D341Med (cell line): Measurements from ENCODE around the gene OR3A3.
"Not testable (repeated sequence)": the region's sequence is repeated elsewhere in the genome, so short reads cannot be mapped to it uniquely, and the experiment has no call there.

Experiments used
- DNase-seq: peaks from one replicate; pipeline ENCODE4 v3.0.0; 2012; ENCODE audit warnings: low spot score

The OR3A3 gene

DNA sequence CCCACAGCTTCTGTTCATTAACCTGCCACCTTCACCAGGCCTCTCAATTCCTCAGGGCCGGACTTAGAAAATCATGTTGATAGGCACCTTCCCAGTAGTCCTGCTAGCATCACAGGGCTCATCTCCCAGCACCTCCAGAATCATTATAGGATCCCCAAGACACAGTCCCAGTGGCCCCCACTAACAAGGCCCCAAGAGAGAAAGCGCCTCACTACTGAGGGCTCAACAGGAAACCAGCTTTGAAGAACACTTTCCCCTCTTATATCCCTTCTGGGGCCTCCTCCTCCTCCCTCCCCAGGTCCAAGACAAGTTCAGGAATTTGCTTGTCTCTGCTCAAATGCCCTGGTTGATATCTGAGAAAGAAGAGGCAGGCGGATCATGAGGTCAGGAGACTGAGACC, at the start of gene OR3A3:
Gene OR3A3, plus strand, starts transcription at position 301 of the 400 bp plus-strand sequence.
- no peak for DNase-seq

DNA sequence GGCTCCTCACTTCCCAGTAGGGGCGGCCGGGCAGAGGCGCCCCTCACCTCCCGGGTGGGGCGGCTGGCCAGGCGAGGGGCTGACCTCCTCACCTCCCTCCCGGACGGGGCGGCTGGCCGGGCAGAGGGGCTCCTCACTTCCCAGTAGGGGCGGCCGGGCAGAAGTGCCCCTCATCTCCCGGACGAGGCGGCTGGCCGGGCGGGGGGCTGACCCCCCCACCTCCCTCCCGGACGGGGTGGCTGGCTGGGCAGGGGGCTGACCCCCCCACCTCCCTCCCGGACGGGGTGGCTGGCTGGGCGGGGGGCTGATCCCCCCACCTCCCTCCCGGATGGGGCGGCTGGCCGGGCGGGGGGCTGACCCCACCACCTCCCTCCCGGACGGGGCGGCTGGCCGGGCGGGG, 40.0 kb upstream of the OR3A3 start:
- not testable (repeated sequence) for DNase-seq

DNA sequence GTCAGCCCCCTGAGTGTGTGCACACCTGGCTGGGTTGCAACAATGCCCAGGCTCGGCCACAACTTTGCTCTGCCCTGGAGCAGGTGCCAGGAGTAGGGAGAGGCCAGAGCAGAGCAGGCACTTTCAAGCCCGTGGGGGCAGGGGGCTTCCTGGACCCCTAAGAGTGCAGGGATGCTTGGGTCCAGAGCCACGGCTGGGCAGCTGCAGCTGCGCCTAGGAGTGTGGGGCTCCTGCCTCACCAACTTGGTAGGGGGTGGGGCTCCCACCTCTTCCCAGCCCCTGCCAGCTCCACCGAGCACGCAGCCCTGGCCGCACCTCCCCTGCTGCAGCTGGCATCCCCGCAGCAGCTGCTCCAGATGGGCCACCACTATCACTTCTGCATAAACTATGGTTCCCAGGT, 32.8 kb upstream of the OR3A3 start:
- no peak for DNase-seq

DNA sequence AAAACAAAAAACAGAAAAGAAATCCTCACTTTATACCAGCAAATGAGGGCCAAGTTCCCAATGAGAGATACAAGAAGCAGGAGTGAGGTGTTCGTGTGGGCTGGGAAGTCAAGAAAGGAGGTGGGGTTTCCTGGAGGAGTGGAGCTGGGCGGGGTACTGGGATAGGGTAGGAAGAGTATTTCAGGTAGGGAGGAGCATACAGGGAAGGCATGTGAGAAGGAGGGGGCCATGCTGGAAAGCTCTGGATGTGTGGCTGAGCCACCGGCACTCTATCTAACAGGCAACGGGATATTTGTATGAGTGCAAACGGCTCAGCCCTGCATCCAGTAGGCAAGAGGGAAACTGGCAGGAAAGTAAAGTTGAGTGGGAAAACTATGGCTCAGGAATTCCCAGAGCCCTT, 29.2 kb upstream of the OR3A3 start:
- DNase-seq: no peak

DNA sequence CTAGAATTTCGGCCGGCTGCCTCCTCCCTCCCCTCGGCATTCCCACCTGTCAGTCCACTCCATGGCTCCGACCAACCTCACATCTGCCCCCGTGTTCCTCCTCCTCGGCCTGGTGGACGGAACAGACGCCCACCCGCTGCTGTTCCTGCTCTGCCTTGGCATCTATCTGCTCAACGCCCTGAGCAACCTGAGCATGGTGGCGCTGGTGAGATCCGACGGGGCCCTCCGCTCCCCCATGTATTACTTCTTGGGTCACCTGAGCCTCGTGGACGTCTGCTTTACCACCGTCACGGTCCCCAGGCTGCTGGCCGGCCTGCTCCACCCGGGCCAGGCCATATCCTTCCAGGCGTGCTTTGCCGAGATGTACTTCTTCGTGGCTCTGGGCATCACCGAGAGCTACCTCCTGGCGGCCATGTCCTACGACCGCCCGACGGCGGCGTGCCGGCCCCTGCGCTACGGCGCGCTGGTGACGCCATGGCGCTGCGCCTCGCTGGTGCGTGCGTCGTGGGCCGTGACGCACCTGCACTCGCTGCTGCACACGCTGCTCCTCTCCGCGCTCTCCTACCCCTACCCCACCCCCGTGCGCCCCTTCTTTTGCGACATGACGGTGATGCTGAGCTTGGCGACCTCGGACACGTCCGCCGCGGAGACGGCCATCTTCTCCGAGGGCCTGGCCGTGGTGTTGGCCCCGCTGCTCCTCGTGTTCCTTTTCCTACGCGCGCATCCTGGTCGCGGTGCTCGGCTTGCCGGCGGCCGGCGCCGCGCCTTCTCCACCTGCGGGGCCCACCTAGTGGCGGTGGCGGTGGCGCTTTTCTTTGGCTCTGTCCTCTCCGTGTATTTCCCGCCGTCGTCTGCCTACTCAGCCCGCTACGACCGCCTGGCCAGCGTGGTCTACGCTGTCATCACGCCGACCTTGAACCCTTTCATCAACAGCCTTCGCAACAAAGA, 25.0 kb upstream of the OR3A3 start, which contains the start of gene OR3A2:
Gene OR3A2, minus strand, starts transcription at position 440 of the 948 bp plus-strand sequence.
- DNase-seq: no peak

DNA sequence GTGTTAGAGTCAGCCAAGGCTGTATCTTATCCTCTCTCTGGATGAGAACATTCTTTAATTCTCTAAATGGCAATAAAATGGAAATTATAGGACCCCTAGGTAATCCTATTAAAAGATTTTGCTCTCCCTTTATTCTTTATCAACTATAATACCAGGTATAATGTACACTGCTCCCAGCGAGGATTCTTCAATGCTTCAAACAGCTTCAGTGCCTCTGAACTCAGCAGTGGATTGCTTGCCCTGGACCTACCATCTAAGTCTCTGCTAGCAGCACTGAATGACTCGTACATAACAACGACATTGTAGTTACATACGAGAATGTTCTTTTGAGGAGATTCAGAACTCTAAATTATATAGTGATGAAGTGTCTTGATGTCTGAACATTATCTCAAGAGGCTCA, 21.4 kb upstream of the OR3A3 start:
- DNase-seq: no peak

DNA sequence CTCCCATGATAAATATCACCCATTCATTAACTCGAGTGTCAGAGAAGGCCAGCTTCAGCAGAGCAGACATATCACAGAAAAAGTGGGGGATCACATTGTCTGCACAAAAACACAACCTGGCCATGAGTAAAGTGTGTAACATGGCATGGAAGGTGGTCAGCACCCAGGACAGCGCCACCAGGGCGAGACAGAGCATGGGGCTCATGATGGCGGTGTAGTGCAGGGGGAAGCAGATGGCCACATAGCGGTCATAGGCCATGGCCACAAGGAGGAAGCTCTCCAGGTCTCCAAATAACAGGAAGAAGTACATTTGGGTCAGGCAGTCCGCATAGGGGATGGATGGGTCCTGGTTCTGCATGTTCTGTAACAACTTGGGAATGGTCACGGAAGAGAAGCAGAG, 13.4 kb upstream of the OR3A3 start:
- DNase-seq: not testable (repeated sequence)

DNA sequence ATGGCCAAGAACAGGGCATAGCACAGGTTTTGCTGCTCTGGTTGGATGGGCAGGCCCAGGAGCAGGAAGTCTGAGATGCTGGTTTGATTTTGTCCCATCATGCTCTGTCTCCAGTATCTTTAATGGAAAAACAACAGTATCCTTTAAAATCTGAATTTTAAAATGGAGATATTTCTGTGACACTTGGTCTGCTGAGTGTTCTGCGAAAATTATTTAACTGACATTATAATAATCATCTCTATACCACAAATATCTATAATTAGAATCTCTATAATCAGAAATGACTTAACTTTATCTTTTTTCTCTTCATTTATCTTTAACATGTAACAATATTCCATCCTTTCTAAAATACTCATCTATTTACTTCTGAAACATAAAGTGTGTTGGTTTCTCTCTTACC, 12.9 kb upstream of the OR3A3 start, which contains the start of gene OR1E1:
Gene OR1E1, minus strand, starts transcription at position 101 of the 400 bp plus-strand sequence. Its CDS starts 0 bp downstream, at position 101.
- no peak for DNase-seq

DNA sequence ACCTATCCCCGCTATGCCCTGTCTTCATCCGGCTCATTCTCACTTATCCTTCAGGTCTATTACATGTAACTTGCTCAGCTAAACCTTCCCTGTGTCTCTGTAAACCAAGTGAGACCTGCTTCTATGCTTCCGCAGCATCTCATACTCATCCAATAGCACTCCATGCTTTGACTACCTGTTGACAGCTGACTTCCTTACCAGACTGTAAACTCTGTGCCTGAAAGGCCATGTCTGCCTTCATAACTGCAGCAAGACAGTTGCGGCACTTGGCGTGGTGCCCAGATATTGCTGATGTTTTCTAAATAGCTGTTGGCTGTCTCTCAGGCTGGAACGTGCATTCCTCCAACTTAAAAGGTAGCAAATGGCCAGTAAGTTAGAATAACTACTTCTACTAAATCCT, 11.1 kb upstream of the OR3A3 start:
- DNase-seq: no peak

DNA sequence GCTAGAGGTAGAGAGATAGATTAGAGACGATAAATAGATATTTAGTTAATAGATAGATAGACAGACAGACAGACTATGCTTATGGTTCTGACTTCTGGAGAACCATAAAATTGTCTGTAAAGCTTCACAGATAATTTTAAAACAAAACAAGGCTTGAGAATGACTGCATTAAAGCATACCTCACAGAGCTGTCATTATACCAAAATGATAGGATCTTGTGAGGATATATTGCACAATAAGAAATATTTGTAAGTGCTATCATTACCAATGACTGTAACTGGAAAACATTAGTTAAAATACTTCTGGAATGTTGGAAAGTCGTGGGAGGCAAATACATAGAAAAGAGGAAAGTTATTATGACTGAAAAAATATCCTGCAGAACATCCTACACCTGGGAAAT, 9.4 kb upstream of the OR3A3 start:
- DNase-seq: no peak

DNA sequence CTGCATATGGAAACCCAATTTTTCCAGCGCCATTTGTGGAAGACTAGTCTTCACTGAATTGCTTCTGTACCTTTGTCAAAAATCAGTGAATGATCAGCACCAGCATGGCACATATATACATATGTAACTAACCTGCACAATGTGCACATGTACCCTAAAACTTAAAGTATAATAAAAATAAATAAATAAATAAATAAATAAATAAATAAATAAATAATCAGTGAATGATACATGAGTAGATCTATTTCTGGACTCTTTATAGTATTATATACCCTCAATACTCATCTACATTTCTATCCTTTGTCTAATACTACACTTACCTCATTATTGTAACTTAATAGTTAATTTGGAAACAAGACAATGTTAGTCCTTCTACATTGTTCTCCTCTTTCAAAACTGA, 7.3 kb upstream of the OR3A3 start:
- DNase-seq: not testable (repeated sequence)

DNA sequence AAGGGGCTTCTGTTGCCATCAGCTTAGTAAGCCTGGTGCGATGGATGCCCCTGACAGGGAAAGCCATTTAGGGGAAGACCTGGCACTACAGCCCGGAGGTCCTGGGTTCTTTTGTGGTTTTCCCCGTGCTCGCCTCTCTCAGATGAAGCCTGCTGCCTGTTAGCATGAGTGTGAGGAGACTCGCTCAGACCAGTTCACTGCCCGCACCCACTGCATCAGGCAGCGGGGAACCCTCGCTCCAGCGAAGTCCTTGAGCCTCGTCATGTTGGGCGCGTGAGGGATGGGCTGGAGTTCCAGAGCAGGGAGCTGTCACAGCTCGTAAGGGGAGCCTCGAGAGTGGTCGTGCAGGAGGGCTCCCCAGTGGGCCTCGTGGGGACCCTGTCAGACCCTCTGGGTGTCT, 1.0 kb downstream of the OR3A3 start:
- DNase-seq: not testable (repeated sequence)

DNA sequence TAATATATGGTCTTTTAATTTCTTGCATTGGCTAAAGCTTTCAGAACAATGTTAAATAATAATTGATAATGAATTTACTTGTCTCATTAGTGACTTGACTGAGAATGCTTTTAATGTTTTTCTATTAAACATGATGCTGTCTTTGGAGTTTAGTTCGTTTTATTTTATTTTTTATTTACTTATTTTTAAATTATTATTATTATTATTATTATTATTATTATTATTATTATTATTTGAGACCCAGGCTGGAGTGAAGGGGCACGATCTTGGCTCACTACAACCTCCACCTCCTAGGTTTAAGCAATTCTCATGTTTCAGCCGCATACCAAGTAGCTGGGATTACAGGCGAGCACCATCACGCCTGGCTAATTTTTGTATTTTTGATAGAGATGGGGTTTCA, 4.4 kb downstream of the OR3A3 start:
- no peak for DNase-seq

DNA sequence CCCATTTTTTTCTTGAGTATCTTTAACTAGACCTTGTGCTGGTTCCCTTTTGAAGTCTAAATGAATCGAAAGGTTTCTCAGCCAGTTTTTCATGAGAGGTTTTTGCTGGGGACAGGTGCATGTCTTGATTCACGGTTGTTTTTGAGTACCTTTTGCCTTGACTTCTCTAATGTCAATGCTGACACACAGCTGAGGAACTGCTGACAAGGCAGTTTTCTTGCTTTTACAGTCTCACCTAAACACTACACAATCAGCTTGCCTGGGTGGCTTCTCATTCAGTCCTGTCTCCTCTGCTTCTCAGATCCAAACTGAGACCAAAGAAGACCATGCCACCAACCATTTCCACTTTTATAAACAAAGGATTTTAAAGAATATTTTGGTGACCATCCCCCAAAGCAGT, 7.1 kb downstream of the OR3A3 start:
- no peak for DNase-seq

DNA sequence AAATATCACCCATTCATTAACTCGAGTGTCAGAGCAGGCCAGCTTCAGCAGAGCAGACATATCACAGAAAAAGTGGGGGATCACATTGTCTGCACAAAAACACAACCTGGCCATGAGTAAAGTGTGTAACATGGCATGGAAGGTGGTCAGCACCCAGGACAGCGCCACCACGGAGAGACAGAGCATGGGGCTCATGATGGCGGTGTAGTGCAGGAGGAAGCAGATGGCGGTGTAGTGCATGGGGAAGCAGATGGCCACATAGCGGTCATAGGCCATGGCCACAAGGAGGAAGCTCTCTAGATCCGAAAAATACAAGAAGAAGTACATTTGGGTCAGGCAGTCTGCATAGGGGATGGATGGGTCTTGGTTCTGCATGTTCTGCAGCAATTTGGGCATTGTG, 22.0 kb downstream of the OR3A3 start:
- DNase-seq: not testable (repeated sequence)

DNA sequence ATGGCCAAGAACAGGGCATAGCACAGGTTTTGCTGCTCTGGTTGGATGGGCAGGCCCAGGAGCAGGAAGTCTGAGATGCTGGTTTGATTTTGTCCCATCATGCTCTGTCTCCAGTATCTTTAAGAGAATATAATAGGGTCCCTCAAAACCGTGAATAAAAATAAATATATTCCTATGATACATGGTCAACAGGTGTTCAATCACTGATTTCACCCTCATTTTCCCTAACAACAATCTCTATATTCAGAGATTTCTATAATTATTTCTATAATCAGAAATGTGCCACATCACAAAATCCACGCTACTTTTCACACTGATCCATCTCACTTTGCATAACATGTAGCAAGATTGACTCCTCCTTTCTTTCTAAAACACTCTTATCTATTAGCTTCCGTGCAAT, 22.6 kb downstream of the OR3A3 start, which contains the start of gene OR1E2:
Gene OR1E2, minus strand, starts transcription at position 101 of the 400 bp plus-strand sequence. Its CDS starts 0 bp downstream, at position 101.
- no peak for DNase-seq

DNA sequence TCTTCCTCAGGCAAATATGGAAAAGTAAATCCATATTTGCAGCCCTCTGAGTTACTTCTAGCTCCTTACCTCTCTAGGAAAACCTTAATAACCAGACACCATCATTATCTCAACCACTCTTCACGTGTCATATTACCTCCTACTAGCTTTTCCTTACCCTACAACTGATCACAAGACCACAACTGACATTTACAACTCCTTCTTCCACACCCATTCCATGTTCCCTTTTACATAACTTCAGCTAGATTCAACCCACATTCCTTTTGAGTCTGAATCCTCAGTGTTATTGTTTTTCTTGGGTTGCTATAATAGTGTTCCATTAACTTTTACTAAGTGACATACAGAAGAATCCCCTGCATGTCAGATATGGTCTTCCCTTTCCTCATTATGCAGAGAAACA, 27.2 kb downstream of the OR3A3 start:
- no peak for DNase-seq

DNA sequence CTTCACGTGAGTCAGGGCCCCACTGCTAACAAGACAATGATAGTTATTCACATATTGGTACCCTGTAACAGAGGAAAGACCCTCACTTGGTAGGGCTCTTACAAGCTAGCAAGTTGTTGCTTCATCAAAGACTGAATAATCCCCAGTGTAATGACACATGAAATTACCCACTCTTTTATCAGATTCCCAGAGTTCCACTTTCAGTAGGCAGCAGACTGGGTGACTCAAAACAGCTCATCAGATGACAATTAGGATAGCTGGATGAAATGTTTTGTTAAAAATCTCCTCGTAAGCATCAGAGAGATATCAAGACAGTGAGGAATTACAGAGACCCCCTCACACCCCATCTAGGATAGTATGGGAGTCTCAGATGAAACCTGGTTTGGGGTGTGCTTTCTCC, 29.3 kb downstream of the OR3A3 start:
- DNase-seq: no peak

DNA sequence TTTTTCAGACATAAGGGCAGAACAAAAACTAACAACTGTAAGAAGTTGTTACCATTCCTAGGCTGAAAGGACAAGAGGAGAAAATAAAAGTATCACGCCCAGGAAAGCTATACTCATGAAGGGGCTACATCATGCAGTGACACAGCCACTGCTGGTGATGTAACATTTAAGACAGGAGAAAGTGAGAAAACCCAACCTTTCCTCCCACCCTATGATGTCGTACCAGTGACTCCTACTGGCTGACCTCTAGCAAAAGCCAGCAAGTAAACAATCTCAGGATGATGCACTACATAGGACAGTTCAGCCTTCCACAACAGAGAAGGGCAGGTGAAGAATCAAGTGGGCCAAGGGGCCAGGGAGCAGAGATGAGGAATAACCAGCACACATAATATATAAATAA, 36.5 kb downstream of the OR3A3 start:
- peak; percentile 24 for DNase-seq

DNA sequence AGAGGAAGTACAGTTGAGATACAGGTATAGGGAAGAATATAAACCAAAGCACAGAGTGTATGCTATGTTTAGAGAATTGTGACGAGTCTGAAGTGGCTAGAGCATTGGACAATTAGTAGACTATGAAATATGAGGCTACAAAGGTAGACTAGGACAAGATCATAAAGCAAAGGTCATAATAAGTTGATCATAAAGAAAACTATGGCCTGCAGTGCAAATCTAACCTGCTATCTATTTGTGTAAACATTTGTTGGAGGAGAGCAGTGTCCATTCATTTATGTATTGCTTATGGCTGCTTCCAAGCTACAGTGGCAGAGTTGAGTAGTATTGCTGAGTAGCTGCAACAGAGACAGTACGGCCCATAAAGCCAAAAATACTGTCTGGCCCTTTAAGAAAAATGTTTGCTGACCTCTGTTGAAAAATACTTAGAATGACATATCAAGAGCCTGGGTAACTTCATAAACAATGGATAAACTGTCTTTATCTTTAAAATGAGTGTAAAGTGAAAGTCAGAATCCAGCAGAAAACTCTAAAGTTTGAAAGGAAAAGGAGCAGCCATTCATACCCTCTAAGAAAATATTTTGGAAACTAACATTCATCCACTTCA, 37.0 kb downstream of the OR3A3 start:
- no peak for DNase-seq

DNA sequence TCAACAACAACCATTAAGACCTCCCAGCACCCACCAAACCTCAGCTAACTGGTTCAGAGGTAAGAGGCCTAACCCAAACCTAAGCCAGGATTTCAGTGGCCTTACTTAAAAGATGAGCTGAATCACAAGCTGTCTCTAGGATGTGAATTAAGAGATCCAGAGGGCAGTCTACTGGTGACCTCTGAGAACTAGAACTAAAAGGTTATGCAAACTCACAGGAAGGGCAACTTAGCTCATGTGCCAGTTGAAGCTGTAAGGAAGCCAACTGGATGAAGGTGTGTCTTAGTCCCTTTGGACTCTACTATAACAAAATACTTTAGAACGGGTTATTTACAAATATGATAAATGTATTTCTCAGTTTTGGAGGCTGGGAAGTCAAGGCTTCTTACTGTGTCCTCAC, 55.2 kb downstream of the OR3A3 start:
- not testable (repeated sequence) for DNase-seq

DNA sequence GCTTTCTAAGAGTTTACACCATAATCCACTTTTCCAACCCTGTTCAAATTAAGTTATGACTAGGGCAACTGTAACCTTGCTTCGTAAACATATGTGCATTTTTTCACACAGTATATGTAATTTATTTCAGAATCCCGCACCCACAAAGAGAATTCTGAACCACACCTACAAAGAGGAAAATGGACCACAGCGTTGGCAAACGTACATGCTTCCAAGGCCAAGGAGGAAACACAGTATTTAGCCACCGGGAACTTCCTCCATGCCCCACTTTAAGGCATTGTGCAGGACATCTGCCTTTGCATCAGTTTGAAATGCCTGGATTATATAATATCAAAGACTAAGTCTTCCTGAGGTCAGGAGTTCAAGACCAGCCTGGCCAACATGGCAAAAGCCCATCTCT, 58.4 kb downstream of the OR3A3 start:
- no peak for DNase-seq

DNA sequence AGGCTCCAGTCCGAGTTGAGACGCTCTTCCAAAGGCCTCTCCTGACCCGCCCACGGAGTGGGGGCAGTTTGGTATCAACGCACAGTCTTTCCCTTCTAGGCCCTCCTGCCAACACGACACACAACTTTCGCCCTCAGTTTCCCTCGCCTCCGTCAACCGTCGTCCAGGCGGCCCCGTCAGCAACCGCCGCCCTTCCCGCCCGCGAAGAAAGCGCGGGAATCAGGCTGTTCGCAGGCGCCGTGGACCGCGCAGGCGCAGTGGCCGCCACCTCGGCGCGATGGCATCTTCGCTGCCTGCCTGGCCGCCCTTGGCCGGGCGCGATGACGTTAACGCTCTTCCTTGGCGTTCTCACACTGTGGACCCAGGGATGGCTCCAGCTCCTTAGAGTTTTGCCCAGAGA, 60.4 kb downstream of the OR3A3 start, which contains the start of gene SPATA22:
Gene SPATA22, minus strand, starts transcription at position 221 of the 400 bp plus-strand sequence. CDS start 2,494 bp downstream, outside the sequence.
- no peak for DNase-seq
